SIG-M5 treated with dmso at 0.1 percent for 504 hours (cell line): Measurements from ENCODE around the gene RYR1.

ENCODE experiments used
- DNase-seq: peaks from one replicate; lab custom pipeline; 2025; ENCODE audit not compliant: unreplicated experiment; lab: John Stamatoyannopoulos, UW

Gene RYR1

DNA sequence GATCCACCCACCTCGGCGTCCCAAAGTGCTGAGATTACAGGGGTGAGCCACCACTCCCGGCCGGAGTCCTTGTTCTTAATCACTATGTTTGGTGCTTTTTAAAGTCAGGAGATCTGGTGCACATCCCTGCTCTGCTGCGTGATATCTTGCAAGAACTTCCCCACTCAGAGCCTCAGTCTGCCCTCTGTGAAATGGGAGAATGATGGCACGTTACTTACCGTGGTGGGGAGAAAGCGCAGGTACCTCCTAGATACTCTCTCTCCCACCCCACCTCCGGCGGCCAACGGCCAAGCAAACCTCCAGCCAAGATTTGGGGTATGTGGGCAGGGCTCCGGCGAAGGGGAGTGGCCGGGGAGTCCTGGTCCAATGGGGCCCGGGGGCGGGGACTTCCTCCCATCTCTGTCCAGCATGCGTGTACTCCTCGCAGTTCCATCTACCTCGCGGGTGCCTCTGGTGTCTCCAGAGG is at the start of gene RYR1:
Gene RYR1, plus strand, starts transcription at position 424 of the 466 bp plus-strand sequence. CDS start 139 bp downstream, outside the sequence.
- no peak for DNase-seq

DNA sequence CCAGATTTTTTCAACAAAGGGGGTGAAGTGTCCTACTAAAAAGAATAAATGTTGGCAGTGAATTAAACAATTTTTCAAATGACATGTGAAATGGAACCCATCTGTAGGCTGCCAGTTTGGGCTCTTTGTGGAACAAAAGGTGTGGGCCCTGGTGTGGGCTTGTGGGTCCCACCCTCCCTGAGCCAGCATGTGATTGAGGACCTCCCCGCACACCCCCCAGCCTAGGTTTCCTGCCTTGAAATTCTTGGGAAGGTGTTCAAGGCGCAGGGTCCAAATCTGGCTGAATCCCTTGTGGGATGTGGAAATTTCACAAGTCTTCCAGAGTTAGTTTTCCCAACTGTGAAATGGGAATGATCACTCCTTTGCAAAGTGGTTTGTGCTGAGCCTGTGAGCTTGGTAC is 49.7 kb upstream of the RYR1 start:
- no peak for DNase-seq

DNA sequence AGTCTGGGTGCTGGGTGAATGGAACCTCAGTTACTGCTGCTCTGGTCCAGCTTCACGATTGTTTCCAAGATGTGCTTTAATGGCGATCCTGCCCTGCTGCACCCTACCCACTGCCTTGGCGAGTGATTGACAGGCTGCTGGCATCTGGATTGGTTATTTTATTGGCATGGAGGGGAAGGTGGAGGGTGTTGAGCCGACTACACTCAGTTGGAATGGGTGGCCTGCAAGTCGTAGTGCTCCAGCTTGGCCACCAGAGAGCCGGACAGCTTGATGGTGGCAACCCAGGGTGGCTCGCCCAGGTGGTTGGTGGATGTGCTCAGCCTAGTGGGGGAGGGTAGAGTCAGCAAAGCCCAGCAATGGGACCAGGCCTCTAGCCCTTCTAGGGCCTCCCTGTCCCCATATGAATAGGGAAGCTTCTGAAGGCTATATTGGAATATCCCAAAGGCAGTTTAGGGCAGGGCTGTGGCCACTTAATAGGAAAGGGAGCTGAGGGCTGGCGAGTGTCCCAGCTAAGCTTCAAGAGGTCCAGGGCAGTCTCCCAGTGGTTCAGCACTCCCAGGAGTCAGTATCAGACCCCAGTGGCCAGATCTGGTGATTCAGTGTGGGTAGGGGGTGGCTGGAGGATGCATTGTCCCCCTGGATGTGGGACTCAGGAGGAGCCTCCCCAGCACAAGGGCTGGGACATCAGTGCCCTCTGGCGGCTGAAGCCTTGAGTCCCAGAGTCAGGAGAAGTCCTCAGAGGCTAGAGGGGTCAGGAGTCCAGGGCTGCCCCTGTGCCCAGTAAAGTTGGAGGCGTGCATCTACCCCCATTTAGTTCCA is 49.1 kb upstream of the RYR1 start:
- no peak for DNase-seq

DNA sequence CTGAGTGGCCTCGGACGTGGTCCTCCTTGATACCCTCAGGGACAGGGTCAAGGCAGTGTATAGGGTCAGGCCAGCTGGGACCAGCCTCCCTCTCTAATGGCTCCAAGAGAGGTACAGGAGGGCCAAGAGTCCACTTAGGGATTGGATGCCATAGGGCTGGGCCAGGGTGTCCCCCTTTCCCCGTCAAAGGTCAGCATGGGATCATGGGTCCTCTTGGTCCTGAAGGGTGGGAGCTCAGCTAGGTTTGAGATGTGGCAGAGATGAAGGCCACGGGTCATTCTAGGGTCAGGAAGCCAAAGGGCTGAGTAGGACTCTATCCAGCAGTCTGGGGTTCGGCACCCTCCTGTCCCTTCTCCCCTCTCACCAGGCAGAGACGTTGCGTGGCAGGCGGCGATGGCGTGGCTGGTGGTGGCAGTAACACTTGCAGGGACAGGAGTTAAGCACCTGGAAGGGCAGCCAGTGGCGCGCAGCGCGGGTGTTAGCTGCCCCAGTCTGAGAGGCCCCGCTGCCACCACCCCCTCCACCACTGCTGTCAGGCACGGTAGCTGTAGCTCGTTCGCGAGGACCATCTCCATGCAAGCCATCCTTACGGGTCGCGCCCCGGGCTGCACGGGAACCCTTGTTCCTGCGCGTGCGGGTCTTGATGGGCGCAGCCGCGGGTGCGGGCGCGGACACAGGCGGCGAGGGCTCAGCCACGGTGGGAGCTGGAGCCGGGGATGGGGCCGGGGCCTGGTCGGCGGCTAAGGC is 48.3 kb upstream of the RYR1 start:
- DNase-seq: no peak

DNA sequence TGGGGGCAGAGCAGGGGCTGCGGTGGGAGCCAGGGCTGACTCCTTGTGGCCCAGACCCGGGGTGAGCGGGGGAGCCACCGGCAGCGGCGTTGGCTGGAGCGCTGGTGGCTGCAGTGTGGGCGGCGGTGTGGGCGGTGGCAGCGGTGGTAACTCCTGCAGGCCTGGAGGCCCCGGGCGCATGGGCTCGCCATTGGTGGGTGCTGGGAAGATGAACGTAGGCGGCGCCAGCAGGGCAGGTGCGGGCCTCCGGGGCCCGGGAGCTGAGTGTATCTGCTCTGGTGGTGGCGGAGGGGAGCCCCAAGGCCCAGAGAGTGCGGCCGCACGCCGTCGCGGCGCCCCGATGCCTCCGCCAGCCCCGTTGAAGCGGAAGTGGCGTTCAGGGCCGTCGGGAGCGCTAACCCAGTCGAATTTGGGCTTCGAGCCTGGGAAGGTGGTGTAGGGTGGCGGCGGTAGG is 47.7 kb upstream of the RYR1 start:
- no peak for DNase-seq

DNA sequence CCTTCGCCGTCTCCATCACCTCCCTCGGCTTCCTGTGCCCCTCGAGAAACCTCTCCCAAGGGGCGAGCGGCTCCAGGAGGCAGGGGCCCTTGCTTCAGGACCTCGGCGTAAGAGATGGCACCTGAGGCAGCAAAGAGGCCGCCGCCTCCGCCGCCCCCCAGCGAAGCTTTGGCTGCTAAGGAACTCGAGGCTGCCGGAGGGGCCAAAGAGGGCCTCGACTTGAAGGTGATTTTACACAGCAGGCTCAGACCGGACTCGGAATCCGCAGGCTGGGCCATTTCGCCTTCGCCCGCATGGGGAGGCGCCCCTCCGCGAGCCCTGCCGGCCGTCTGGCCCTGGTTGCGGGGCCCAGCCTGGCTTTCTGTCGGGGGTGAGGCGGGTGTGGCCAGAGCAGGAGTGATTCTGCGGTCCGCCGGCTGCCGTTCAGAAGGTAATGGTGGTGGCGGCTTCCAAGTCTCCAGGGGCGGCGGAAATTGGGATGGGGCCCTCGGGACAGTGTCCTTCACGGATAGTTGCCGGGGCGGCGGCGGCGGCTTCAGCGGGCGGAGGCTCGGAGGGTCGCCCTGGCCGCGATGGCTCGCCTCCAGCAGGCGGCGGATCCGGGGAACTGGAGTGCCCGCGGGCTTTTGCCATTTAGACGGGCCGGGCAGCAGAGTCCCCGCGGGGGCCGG is 47.1 kb upstream of the RYR1 start:
- DNase-seq: no peak

DNA sequence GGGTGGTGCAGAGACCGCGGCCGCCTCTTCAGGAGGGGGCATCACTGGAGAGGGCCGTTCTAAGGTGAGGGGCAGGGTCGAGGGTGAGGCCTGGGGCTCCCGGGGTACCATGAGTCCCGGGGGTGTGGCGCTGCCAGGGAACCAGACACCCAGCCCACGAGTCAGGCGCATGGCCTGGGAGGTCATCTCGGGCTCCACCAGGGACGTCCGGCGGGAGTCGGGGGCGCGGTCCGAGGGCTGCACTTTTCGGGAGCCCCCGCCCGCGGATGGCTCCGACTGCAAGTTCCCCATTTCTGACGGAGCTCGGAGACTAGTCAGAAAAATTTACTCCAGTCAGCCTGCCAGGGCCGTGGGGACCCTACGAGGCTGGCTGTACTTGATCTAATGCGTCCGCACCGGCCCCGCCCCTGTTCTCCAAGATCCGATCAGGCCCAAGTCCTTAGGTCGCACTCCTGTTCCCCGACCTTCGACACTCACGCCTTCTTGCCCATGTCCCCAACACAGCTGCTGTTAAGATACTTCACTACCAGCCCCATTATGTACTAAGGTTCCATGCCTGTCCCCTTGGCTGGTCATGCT is 46.4 kb upstream of the RYR1 start:
- DNase-seq: peak; percentile 33

DNA sequence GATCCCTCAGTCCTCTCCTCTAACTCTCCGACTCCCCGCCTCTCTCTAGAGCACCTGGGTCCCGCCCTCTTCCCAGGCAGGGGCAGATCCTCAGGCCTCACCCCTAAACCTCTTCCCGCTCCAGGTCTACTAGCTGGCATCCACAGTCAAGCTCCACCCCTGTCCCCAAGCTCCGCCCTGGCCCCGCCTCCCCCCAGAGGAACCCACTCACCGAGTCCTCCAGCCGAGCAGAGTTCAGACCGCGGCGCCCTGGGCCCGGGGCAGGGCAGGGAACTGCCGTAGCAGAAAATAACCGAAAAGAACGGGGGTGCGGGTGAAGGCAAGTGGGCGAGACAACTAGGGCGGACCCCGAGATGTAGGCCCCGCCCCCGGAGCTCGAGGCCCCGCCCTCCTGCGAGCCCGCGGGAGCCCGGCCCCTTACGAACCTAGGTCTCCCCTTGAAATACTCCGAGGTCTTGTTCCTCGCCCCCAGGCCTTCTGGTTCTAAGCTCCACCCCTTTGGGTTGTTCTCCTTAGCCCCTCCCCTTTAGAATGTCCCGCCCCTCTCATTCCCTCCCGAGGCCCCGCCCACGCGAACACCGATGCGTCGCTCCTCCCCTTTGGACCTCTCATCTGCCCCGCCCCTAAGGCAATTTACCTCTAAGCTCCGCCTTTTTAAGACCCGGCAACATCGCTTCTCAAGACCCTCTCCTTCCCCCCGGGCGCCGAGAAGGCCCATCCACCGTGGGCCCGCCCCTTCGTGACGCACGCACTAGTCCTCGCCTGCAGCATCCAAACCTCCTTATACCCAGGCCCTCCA is 45.7 kb upstream of the RYR1 start, which contains the start of gene GGN:
Gene GGN, minus strand, starts transcription at position 485 of the 799 bp plus-strand sequence. CDS start 773 bp downstream, outside the sequence.
- DNase-seq: peak; percentile 73

DNA sequence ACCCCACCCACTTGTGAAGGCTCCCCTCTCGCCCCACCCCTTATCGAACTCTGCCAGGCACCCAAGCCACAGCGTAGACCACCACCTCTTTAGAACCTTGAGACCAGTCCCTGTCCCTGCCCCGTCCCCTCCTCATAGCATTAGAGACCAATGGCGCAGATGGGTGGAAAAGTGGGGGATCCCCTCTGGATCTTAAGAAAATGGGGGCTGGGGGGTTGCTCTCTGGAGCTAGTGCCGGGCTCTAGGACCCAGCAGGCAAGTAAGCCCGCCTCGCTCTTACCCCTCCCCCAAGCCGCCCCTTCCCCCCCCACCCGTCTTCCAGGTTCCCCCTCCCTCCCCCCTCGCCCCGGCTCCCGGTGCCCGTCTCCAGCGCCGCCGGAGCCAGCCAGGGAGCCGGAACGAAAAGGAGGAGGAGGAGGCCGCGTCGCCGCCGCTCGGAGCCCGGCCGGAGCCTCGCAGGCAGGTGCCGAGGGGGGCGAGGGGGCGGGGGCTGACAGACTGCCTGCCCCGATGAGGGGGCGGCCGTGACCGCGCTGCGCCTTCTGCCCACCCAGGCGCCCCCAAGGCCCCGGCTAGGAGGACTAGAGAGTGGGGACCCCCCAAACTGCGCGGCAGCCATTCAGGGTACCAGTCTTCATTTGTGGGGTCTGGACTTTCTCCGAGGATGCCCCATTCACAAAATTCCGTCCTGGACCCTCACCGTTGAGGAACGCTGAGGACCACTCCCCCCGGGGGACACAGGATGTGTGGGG is 45.0 kb upstream of the RYR1 start, which contains the start of gene SPRED3:
Gene SPRED3, plus strand, starts transcription at position 349 of the 752 bp plus-strand sequence. CDS start 1,606 bp downstream, outside the sequence.
- DNase-seq: no peak

DNA sequence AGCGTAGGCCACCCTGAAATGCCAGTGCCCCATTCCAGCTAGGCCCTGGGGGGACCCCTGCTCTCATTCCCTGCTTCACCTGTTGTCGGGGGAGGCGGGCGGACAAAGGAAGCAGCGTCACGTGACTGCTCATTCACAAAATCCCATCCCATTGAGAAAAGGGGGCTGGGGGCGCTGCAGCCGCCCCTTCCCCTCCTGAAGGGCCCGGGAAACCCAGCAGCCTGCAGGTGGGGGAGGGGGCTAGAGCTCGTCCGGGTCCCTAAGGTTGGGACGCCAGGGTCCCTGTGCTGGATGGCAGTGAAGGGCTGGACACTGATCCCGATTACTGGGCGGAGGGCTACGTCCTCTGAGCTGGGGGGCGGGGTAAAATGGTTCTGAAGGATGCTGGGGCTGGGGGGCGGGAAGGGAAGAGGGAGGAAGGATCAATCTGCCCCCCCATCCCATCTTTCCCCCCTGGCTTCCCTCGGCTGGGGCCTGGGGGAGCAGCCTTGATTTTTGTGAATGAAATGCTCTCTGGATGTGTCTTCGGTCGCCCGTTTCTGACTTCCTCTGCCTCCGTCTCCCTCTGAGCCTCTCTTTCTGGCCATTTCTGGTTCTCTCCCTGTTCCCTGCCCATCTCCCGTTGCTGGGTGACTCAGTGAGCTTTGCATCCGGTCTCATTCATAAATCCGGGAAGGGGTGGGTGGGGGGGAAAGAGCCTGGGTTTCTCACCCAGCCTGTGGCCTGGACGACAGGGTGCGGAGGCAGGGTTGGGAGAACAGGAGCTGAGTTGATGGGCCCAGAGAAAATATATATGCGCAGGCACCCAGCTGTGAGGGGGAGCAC is 44.2 kb upstream of the RYR1 start:
- DNase-seq: no peak

DNA sequence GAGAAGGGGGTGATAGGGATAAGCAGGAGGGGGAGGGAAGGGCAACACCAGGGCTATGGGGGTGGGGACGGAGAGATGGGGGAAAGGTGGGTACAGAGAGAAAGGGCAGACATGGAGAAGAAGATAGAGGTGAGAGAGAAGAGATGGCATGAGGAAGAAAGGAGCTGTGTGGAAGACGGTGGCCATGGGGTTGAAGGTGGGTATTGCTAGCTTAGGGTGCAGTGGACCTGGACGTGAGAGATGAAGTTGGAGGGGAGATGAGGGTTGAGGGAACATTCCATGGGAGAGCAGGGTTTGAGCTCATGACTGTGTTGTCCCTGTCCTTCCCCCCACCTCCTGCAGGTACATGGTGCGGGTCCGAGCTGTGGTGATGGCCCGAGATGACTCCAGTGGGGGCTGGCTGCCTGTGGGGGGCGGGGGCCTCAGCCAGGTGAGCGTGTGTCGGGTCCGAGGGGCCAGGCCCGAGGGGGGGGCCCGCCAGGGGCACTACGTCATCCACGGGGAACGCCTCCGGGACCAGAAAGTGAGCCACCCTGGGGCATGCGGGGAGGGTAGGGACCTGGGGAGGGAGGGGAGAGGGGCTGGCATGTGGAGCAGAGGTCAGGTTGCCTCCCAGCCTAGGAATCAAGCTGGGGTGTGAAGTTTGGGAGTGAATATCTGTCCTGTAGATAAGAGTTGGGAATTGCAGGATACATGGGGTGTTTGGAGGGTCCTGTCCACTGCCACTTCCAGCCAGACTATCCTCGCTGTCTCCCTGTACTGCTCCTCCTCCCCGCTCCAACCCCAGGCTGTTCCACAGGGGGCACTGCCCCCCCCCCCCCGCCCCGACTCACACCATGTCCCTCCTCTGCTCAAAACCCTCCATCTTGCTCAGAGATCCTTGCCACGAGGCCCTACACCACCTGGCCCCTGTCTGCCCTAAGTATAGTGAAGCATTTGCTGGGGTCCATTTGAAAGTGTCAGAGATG is 43.2 kb upstream of the RYR1 start:
- DNase-seq: no peak

DNA sequence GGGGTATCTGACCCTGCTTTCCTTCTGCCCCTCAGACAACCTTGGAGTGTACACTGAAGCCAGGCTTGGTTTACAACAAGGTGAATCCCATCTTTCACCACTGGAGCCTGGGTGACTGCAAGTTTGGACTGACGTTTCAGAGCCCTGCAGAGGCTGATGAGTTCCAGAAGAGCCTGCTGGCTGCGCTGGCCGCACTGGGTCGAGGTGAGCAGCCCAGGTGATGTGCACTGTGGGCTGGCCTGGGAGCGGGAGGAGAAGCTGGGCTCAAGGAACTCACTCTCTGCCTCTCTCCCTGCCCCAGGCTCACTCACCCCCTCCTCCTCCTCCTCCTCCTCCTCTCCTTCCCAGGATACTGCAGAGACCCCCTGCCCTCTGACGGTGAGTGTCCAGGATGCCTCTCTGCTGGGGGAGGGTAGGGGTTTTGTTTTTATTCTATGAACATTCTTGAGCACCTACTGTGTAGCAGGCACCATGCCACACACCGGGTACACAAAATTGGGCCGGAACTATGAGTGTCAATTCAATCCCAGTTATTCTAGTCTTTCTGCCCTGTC is 41.5 kb upstream of the RYR1 start:
- DNase-seq: no peak

DNA sequence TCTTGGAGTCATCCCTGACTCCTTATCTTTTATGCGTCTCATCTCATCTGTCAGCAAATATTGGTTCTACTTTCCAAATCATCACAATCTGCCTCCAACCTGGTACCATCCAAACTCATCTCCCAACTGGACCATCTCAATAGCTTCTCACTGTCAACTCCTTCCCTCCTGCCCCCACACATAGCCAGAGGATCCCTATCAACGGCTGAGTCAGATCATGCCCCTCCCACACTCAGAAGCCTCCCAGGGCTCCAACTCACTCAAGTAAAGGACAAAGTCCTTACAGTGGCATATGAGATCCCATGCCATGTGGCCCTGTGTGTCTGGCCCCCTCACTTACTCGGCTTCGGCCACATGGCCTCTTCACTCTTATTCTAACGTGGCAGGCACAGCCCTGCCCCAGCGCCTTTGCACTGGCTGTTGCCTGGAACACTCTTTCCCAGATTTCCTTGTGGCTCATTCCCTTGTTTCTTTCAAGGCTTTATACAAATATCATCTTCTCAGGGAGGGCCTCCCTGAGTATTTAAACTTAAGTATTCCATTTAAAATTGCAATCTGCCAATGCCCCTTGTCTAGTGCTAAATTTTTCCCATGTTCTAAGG is 40.7 kb upstream of the RYR1 start:
- no peak for DNase-seq

DNA sequence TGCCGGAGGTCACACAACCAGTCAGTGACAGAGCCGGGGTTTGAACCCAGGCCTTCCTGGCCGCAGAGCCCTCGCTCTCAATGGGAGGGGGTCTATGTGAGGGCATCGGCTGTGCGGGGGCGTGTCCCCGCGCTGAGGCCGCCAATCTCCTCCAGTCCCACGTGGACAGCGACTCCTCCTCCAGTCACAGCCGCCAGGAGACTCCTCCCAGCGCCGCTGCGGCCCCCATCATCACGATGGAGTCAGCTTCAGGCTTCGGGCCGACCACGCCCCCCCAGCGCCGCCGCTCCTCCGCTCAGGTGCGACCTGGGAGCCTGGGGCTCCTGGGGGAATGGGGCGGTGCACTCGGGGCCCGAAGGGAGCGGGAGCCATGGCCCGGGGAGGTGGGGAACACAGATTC is 39.0 kb upstream of the RYR1 start:
- DNase-seq: no peak

DNA sequence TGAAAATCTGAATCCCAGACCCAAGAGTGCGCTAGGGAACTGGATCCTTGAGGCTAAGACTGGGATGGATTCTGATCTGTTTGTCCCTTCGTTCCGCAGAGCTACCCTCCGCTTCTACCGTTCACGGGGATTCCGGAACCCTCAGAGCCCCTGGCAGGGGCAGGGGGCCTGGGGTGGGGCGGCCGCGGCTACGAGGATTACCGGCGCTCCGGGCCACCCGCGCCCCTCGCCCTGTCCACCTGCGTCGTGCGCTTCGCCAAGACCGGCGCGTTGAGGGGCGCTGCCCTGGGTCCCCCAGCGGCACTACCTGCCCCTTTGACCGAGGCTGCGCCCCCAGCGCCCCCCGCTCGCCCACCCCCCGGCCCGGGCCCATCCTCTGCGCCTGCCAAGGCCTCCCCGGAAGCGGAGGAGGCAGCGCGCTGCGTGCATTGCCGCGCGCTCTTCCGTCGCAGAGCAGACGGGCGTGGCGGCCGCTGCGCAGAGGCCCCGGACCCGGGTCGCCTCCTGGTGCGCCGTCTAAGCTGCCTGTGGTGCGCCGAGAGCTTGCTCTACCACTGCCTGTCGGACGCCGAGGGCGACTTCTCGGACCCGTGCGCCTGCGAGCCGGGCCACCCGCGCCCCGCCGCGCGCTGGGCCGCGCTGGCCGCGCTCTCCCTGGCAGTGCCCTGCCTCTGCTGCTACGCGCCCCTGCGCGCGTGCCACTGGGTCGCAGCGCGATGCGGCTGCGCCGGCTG is 37.9 kb upstream of the RYR1 start:
- no peak for DNase-seq

DNA sequence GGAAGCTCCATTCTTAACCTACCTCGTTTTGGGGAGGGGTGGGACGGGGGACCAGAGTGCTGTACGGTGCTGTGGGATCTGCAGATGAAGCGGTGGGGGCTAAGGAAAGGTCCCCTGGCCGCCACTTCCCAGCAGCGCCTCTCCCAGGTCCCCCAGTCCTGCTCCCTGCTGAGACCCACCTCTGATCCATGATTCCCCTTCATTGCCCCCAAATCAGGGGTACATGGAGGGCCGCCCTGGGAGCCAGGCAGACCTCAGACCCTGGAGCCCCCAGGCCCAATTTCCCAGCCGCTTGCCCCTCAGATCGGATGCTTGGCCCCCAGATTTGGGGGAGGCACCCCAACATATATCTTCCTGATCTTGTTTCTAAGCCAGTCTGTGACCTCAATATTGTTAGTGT is 34.4 kb upstream of the RYR1 start:
- no peak for DNase-seq
